H9 (cell line): Measurements from ENCODE around the gene ANGEL2. TPM values are rescaled to one million over a fixed set of nuclear protein-coding genes. Genes with fewer than 3 reads are reported as not detected.

Experiments
- DNase-seq: peaks from one replicate; pipeline ENCODE4 v3.0.0-alpha.2; 2017
- H2AFZ ChIP-seq: one replicate; pipeline ENCODE4 v1.6.1; 2013; ENCODE audit warnings: mild to moderate bottlenecking, low read length, control low read depth, moderate library complexity
- H2AK5ac ChIP-seq: 2 replicates; pipeline ENCODE4 v1.6.1; 2013; ENCODE audit warnings: low read length, control low read depth, mixed read lengths; ENCODE audit not compliant: insufficient read length
- H2BK120ac ChIP-seq: one replicate; pipeline ENCODE4 v1.6.1; 2013; ENCODE audit warnings: low read depth, mild to moderate bottlenecking, low read length, control low read depth, inconsistent platforms; ENCODE audit not compliant: poor library complexity, severe bottlenecking
- H2BK12ac ChIP-seq: 2 replicates; pipeline ENCODE4 v1.6.1; 2013; ENCODE audit warnings: low read length, control low read depth, mixed read lengths, low read depth; ENCODE audit not compliant: insufficient read length
- H2BK15ac ChIP-seq: 2 replicates; pipeline ENCODE4 v1.6.1; 2013; ENCODE audit warnings: low read depth, low read length, control low read depth
- H2BK20ac ChIP-seq: one replicate; pipeline ENCODE4 v1.6.1; 2013; ENCODE audit warnings: low read depth, mild to moderate bottlenecking, low read length, control low read depth, inconsistent platforms; ENCODE audit not compliant: poor library complexity, severe bottlenecking
- H2BK5ac ChIP-seq: 2 replicates; pipeline ENCODE4 v1.6.1; 2013; ENCODE audit warnings: low read length, control low read depth, mixed read lengths; ENCODE audit not compliant: insufficient read length
- H3K14ac ChIP-seq: 2 replicates; pipeline ENCODE4 v1.6.1; 2013; ENCODE audit warnings: low read length, control low read depth; ENCODE audit not compliant: insufficient read depth
- H3K18ac ChIP-seq: 2 replicates; pipeline ENCODE4 v1.6.1; 2013; ENCODE audit warnings: low read depth, mild to moderate bottlenecking, mixed read lengths, low read length, control low read depth; ENCODE audit not compliant: insufficient read length
- H3K23ac ChIP-seq: 2 replicates; pipeline ENCODE4 v1.6.1; 2013; ENCODE audit warnings: low read length, control low read depth, mixed read lengths, low read depth; ENCODE audit not compliant: insufficient read length
- H3K23me2 ChIP-seq: 2 replicates; pipeline ENCODE4 v1.6.1; 2013; ENCODE audit warnings: low read depth, mild to moderate bottlenecking, mixed read lengths, low read length, control low read depth; ENCODE audit not compliant: insufficient read length, poor library complexity, severe bottlenecking
- H3K27ac ChIP-seq: 2 replicates; pipeline ENCODE4 v1.5.1; 2013; ENCODE audit warnings: low read length, control low read depth, mixed read lengths, low read depth; ENCODE audit not compliant: insufficient read length
- H3K27me3 ChIP-seq: 2 replicates; pipeline ENCODE4 v1.6.1; 2013; ENCODE audit warnings: low read length, control low read depth, inconsistent platforms; ENCODE audit not compliant: insufficient read depth
- H3K4ac ChIP-seq: 2 replicates; pipeline ENCODE4 v1.6.1; 2013; ENCODE audit warnings: low read depth, mild to moderate bottlenecking, control low read depth, inconsistent platforms, low read length, moderate library complexity
- H3K4me1 ChIP-seq: 2 replicates; pipeline ENCODE4 v1.6.1; 2013; ENCODE audit warnings: low read length, control low read depth, inconsistent platforms; ENCODE audit not compliant: insufficient read depth
- H3K4me2 ChIP-seq: 2 replicates; pipeline ENCODE4 v1.6.1; 2013; ENCODE audit warnings: low read length, control low read depth, mixed read lengths; ENCODE audit not compliant: insufficient read length, insufficient read depth
- H3K56ac ChIP-seq: 2 replicates; pipeline ENCODE4 v1.6.1; 2013; ENCODE audit warnings: low read depth, mild to moderate bottlenecking, mixed read lengths, low read length, control low read depth; ENCODE audit not compliant: insufficient read length
- H3K79me1 ChIP-seq: 2 replicates; pipeline ENCODE4 v1.6.1; 2013; ENCODE audit warnings: low read depth, mild to moderate bottlenecking, moderate library complexity, low read length, control low read depth, inconsistent platforms; ENCODE audit not compliant: insufficient read depth, poor library complexity, severe bottlenecking
- H3K79me2 ChIP-seq: 2 replicates; pipeline ENCODE4 v1.6.1; 2013; ENCODE audit warnings: low read length, control low read depth, inconsistent platforms; ENCODE audit not compliant: insufficient read depth
- H3K9ac ChIP-seq: 2 replicates; pipeline ENCODE4 v1.6.1; 2013; ENCODE audit warnings: low read length, control low read depth, mixed read lengths; ENCODE audit not compliant: insufficient read length; ENCODE audit errors: extremely low read depth
- H3K9me3 ChIP-seq: one replicate; pipeline ENCODE4 v1.6.1; 2013; ENCODE audit warnings: low read depth, low read length, inconsistent platforms; ENCODE audit not compliant: control insufficient read depth
- H3T11ph ChIP-seq: one replicate; pipeline ENCODE4 v1.6.1; 2013; ENCODE audit warnings: mild to moderate bottlenecking, low read length, control low read depth, inconsistent platforms
- H4K20me1 ChIP-seq: one replicate; pipeline ENCODE4 v1.6.1; 2013; ENCODE audit not compliant: control insufficient read depth, insufficient read length, insufficient read depth
- H4K5ac ChIP-seq: 2 replicates; pipeline ENCODE4 v1.6.1; 2013; ENCODE audit warnings: low read depth, mild to moderate bottlenecking, mixed read lengths, low read length, control low read depth; ENCODE audit not compliant: insufficient read length
- H4K8ac ChIP-seq: replicated peaks from 2 replicates; pipeline ENCODE4 v1.6.1; 2013; ENCODE audit warnings: low read length, control low read depth, mixed read lengths, low read depth; ENCODE audit not compliant: insufficient read length
- H4K91ac ChIP-seq: 2 replicates; pipeline ENCODE4 v1.6.1; 2013; ENCODE audit warnings: low read depth, mild to moderate bottlenecking, moderate library complexity, mixed read lengths, low read length, control low read depth; ENCODE audit not compliant: insufficient read length
- H3K27ac Mint-ChIP-seq, 3 experiments: 2 replicates in 2 of 3; 3 replicates in 1 of 3; pipeline ENCODE4 v1.8.0; 2020 to 2021; ENCODE audit warnings: mixed read lengths in 3 of 3, mild to moderate bottlenecking in 1 of 3, moderate library complexity in 1 of 3
- H3K27me3 Mint-ChIP-seq: 2 replicates; pipeline ENCODE4 v1.8.0; 2021; ENCODE audit warnings: low read depth, mild to moderate bottlenecking, moderate library complexity, mixed read lengths
- H3K36me3 Mint-ChIP-seq, 3 experiments: 2 replicates in 2 of 3; 3 replicates in 1 of 3; pipeline ENCODE4 v1.8.0; 2020 to 2021; ENCODE audit warnings: low read depth in 3 of 3, mixed read lengths in 3 of 3; ENCODE audit not compliant: insufficient read depth in 1 of 3
- H3K4me1 Mint-ChIP-seq, 2 experiments: 2 replicates each; pipeline ENCODE4 v1.8.0; 2020; ENCODE audit warnings: mixed read lengths in 2 of 2
- H3K4me3 Mint-ChIP-seq, 2 experiments: 2 replicates in 1 of 2; 3 replicates in 1 of 2; pipeline ENCODE4 v1.8.0; 2020 to 2021; ENCODE audit warnings: mild to moderate bottlenecking in 2 of 2, mixed read lengths in 2 of 2, moderate library complexity in 1 of 2
- H3K9me3 Mint-ChIP-seq, 2 experiments: 2 replicates in 1 of 2; 3 replicates in 1 of 2; pipeline ENCODE4 v1.8.0; 2020; ENCODE audit warnings: mild to moderate bottlenecking in 2 of 2, mixed read lengths in 2 of 2, moderate library complexity in 1 of 2
- WGBS: extraction: QIAGEN DNeasy Blood & Tissue Kit; methylation state at CpG from one replicate; pipeline ENCODE4 v1.1.7; 2013; ENCODE audit warnings: missing lambda C conversion rate, low lambda C conversion rate, mixed read lengths; ENCODE audit not compliant: insufficient read length; ENCODE audit errors: extremely low coverage; 5-methylcytosine and 5-hydroxymethylcytosine counted together
- total RNA-seq: library from RNA; stranded (reverse); gene quantifications from 2 replicates; pipeline ENCODE4 v1.2.1, GENCODE V29; 2021
- TF ChIP-seq, protein P1 (sequence below): fragments of 200-600 bp; sonication (generic); conservative IDR thresholded peaks from 3 replicates; pipeline ENCODE4 v1.8.0; 2021; ENCODE audit warnings: antibody characterized with exemption, mild to moderate bottlenecking

The ANGEL2 gene
- total RNA-seq, 1 experiment from 2014 or later = 47.8 TPM

GRCh38 chr1:213014642-213015041 lies 1.0 kb downstream of the ANGEL2 start:
- H3K56ac ChIP-seq = no peak overlapping the region
- TF ChIP-seq, protein P1, sequence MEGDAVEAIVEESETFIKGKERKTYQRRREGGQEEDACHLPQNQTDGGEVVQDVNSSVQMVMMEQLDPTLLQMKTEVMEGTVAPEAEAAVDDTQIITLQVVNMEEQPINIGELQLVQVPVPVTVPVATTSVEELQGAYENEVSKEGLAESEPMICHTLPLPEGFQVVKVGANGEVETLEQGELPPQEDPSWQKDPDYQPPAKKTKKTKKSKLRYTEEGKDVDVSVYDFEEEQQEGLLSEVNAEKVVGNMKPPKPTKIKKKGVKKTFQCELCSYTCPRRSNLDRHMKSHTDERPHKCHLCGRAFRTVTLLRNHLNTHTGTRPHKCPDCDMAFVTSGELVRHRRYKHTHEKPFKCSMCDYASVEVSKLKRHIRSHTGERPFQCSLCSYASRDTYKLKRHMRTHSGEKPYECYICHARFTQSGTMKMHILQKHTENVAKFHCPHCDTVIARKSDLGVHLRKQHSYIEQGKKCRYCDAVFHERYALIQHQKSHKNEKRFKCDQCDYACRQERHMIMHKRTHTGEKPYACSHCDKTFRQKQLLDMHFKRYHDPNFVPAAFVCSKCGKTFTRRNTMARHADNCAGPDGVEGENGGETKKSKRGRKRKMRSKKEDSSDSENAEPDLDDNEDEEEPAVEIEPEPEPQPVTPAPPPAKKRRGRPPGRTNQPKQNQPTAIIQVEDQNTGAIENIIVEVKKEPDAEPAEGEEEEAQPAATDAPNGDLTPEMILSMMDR = no peak
- H2BK12ac ChIP-seq = no peak overlapping the region
- no peaks in the 10 kb centered on the region for H4K20me1 ChIP-seq
- no CpG with 5 or more reads among the region's 7 CpGs for WGBS
- H3K9me3 ChIP-seq = no peaks in the 10 kb centered on the region
- H4K91ac ChIP-seq = no peak overlapping the region
- H2AFZ ChIP-seq = no peak overlapping the region
- no peak overlapping the region for H2BK120ac ChIP-seq
- peak overlapping the region; percentile 99 to 100 for H3K4me3 Mint-ChIP-seq
- H3K23me2 ChIP-seq = peaks cover 4% of the 10 kb centered on the region
- H4K5ac ChIP-seq = no peak overlapping the region
- DNase-seq = no peak
- peak overlapping the region; percentile 89 for H3K9ac ChIP-seq
- peaks cover 2% of the 10 kb centered on the region; the same call in 1 of the 2 replicates for H3K4me1 ChIP-seq
- no peak overlapping the region for H2BK15ac ChIP-seq
- H3K36me3 Mint-ChIP-seq = peaks cover 5 to 28% (median 27%) of the 10 kb centered on the region in 3 experiments; a peak in 6 of 7 replicates
- no peak overlapping the region for H3K14ac ChIP-seq
- no peak overlapping the region for H2BK5ac ChIP-seq
- H3K18ac ChIP-seq = no peak overlapping the region
- H4K8ac ChIP-seq = no peak overlapping the region
- H3K4me1 Mint-ChIP-seq = peaks cover 8 to 11% of the 10 kb centered on the region in 2 experiments
- no peaks in the 10 kb centered on the region for H3K27me3 Mint-ChIP-seq
- peak overlapping the region in 2 of 3 experiments; percentile 99 to 100; a peak in 5 of 7 replicates for H3K27ac Mint-ChIP-seq
- peak overlapping the region; percentile 99 for H3K4me2 ChIP-seq
- H3K4ac ChIP-seq = no peak overlapping the region
- H3T11ph ChIP-seq = no peak overlapping the region
- H3K27me3 ChIP-seq = no peaks in the 10 kb centered on the region
- H2BK20ac ChIP-seq = no peak overlapping the region
- H2AK5ac ChIP-seq = no peak overlapping the region
- peaks cover 5% of the 10 kb centered on the region; the same call in 1 of the 2 replicates for H3K79me2 ChIP-seq
- no peak overlapping the region for H3K23ac ChIP-seq
- H3K27ac ChIP-seq = peak overlapping the region; percentile 87
- H3K79me1 ChIP-seq = no peaks in the 10 kb centered on the region
- no peaks in the 10 kb centered on the region for H3K9me3 Mint-ChIP-seq
